Measurements from ENCODE around the gene CDHR2. TPM values are rescaled to one million over a fixed set of nuclear protein-coding genes. Genes with fewer than 3 reads are reported as not detected.

The CDHR2 gene
- total RNA-seq, 2 donors from 2014 or later, result 0.67 to 0.81 TPM

GRCh38 chr5:176530983-176531901 is 17.9 kb upstream of the CDHR2 start:
- Mint-ChIP-seq H3K36me3 (ENCODE audit: insufficient read depth in 2 of 2) (peaks cover 6% of the 10 kb centered on the region in 2 donors), H3K4me1 (ENCODE audit: low read depth) (peaks cover 46% of the 10 kb centered on the region)

GRCh38 chr5:176531902-176532493 is 17.1 kb upstream of the CDHR2 start:
- Mint-ChIP-seq H3K27me3 (ENCODE audit: low read depth) (no peaks in the 10 kb centered on the region), H3K9me3 (no peaks in the 10 kb centered on the region), H3K27ac (no peak overlapping the region), H3K36me3 (ENCODE audit: insufficient read depth in 2 of 2) (peaks cover 6% of the 10 kb centered on the region in 2 donors), H3K4me3 (peak overlapping the region; percentile 82 to 86), H3K4me1 (ENCODE audit: low read depth) (peaks cover 46% of the 10 kb centered on the region)
- no peak for DNase-seq
- ATAC-seq (replicated peaks in 1 of 2), result no peak

More at GRCh38 chr5:176530983-176531901, 17.9 kb upstream of the CDHR2 start:
- Mint-ChIP-seq H3K27ac (peak overlapping the region; percentile 64), H3K4me3 (peak overlapping the region; percentile 82 to 86), H3K9me3 (no peaks in the 10 kb centered on the region), H3K27me3 (ENCODE audit: low read depth) (no peaks in the 10 kb centered on the region)
- DNase-seq (no peak), ATAC-seq (replicated peaks in 1 of 2) (peak; percentile 15 to 34)

- ATAC-seq (replicated peaks in 1 of 2), result no peak
- Mint-ChIP-seq H3K4me1 (ENCODE audit: low read depth) (peaks cover 46% of the 10 kb centered on the region), H3K4me3 (peak overlapping the region; percentile 81 to 99), H3K27ac (no peak overlapping the region), H3K27me3 (ENCODE audit: low read depth) (no peaks in the 10 kb centered on the region), H3K9me3 (no peaks in the 10 kb centered on the region), H3K36me3 (ENCODE audit: insufficient read depth in 2 of 2) (peaks cover 6% of the 10 kb centered on the region in 2 donors)
- DNase-seq, result no peak
These were observed 16.3 kb upstream of the CDHR2 start for GRCh38 chr5:176532795-176533194.

GRCh38 chr5:176533390-176533789 is 15.8 kb upstream of the CDHR2 start:
- Mint-ChIP-seq H3K9me3 (no peaks in the 10 kb centered on the region), H3K4me1 (ENCODE audit: low read depth) (peaks cover 52% of the 10 kb centered on the region), H3K36me3 (ENCODE audit: insufficient read depth in 2 of 2) (peaks cover 6% of the 10 kb centered on the region in 2 donors), H3K27me3 (ENCODE audit: low read depth) (no peaks in the 10 kb centered on the region), H3K27ac (peak overlapping the region; percentile 92), H3K4me3 (peak overlapping the region; percentile 81 to 99)
- DNase-seq (no peak), ATAC-seq (replicated peaks in 1 of 2) (no peak)

GRCh38 chr5:176533894-176534611 is 15.1 kb upstream of the CDHR2 start:
- ATAC-seq (replicated peaks in 1 of 2), result no peak
- peak overlapping the region; percentile 93 for H3K27ac Mint-ChIP-seq

GRCh38 chr5:176534640-176535039 is 14.5 kb upstream of the CDHR2 start:
- DNase-seq (no peak), ATAC-seq (replicated peaks in 1 of 2) (no peak)
- Mint-ChIP-seq H3K4me3 (peak overlapping the region; percentile 81 to 99), H3K27me3 (ENCODE audit: low read depth) (no peaks in the 10 kb centered on the region), H3K36me3 (ENCODE audit: insufficient read depth in 2 of 2) (peaks cover 6% of the 10 kb centered on the region in 2 donors), H3K9me3 (no peaks in the 10 kb centered on the region), H3K27ac (peak overlapping the region; percentile 93), H3K4me1 (ENCODE audit: low read depth) (peaks cover 62% of the 10 kb centered on the region)

More at GRCh38 chr5:176533894-176534611, 15.1 kb upstream of the CDHR2 start:
- peak overlapping the region; percentile 81 to 99 for H3K4me3 Mint-ChIP-seq
- no peaks in the 10 kb centered on the region for H3K9me3 Mint-ChIP-seq
- no peaks in the 10 kb centered on the region for H3K27me3 Mint-ChIP-seq (ENCODE audit: low read depth)
- H3K4me1 Mint-ChIP-seq (ENCODE audit: low read depth), result peaks cover 59% of the 10 kb centered on the region
- peaks cover 6% of the 10 kb centered on the region in 2 donors for H3K36me3 Mint-ChIP-seq (ENCODE audit: insufficient read depth in 2 of 2)
- DNase-seq, result peak; percentile 48 to 58

GRCh38 chr5:176535101-176535663 is 14.0 kb upstream of the CDHR2 start:
- peak; percentile 45 to 49 for DNase-seq
- Mint-ChIP-seq H3K9me3 (no peaks in the 10 kb centered on the region), H3K27me3 (ENCODE audit: low read depth) (no peaks in the 10 kb centered on the region), H3K4me1 (ENCODE audit: low read depth) (peaks cover 64% of the 10 kb centered on the region), H3K27ac (peak overlapping the region; percentile 93), H3K36me3 (ENCODE audit: insufficient read depth in 2 of 2) (peaks cover 6% of the 10 kb centered on the region in 2 donors), H3K4me3 (peak overlapping the region; percentile 81 to 99)
- no peak for ATAC-seq (replicated peaks in 1 of 2)

- ATAC-seq (replicated peaks in 1 of 2), result no peak
- Mint-ChIP-seq H3K9me3 (no peaks in the 10 kb centered on the region), H3K4me1 (ENCODE audit: low read depth) (peaks cover 69% of the 10 kb centered on the region), H3K4me3 (peak overlapping the region; percentile 81 to 99), H3K27me3 (ENCODE audit: low read depth) (no peaks in the 10 kb centered on the region), H3K36me3 (ENCODE audit: insufficient read depth in 2 of 2) (peaks cover 6% of the 10 kb centered on the region in 2 donors), H3K27ac (peak overlapping the region; percentile 93)
- no peak for DNase-seq
These were observed 13.4 kb upstream of the CDHR2 start for GRCh38 chr5:176535664-176536131.

- Mint-ChIP-seq H3K4me3 (peak overlapping the region; percentile 81 to 99), H3K27me3 (ENCODE audit: low read depth) (no peaks in the 10 kb centered on the region), H3K27ac (peak overlapping the region; percentile 93), H3K9me3 (no peaks in the 10 kb centered on the region), H3K36me3 (ENCODE audit: insufficient read depth in 2 of 2) (peaks cover 5 to 6% of the 10 kb centered on the region in 2 donors), H3K4me1 (ENCODE audit: low read depth) (peaks cover 71% of the 10 kb centered on the region)
- DNase-seq (peak; percentile 82), ATAC-seq (replicated peaks in 1 of 2) (peak; percentile 19 to 20)
These were observed 12.8 kb upstream of the CDHR2 start for GRCh38 chr5:176536132-176536901.

- Mint-ChIP-seq H3K27me3 (ENCODE audit: low read depth) (no peaks in the 10 kb centered on the region), H3K27ac (peak within 1 kb of the TSS; percentile 94), H3K4me1 (ENCODE audit: low read depth) (peaks cover 75% of the 10 kb centered on the region), H3K9me3 (no peaks in the 10 kb centered on the region), H3K36me3 (ENCODE audit: insufficient read depth in 2 of 2) (peaks cover 5 to 6% of the 10 kb centered on the region in 2 donors), H3K4me3 (peak within 1 kb of the TSS; percentile 81 to 99)
- ATAC-seq (replicated peaks in 1 of 2) (peak; percentile 64 to 70), DNase-seq (peak; percentile 98 to 99)
These were observed 12.1 kb upstream of the CDHR2 start, which contains the start of gene RNF44 for GRCh38 chr5:176536902-176537553. Gene RNF44 (minus strand): TSS chr5:176537402. CDS start chr5:176532472, 4,930 bp downstream.

- Mint-ChIP-seq H3K4me1 (ENCODE audit: low read depth) (peaks cover 80% of the 10 kb centered on the region), H3K27me3 (ENCODE audit: low read depth) (no peaks in the 10 kb centered on the region), H3K27ac (peak overlapping the region; percentile 94), H3K9me3 (no peaks in the 10 kb centered on the region), H3K4me3 (peak overlapping the region; percentile 81 to 99), H3K36me3 (ENCODE audit: insufficient read depth in 2 of 2) (peaks cover 5 to 6% of the 10 kb centered on the region in 2 donors)
- peak; percentile 77 to 78 for ATAC-seq (replicated peaks in 1 of 2)
- peak; percentile 95 to 98 for DNase-seq
These were observed 11.4 kb upstream of the CDHR2 start for GRCh38 chr5:176537554-176538229.

All from activated T-cell treated with anti-CD3 and anti-CD28 coated beads, Interleukin-2, amount 50 U/mL, for 72 hours (primary cell).